Right atrium auricular region (tissue), 2 donors: ENCODE measurements around the gene TGFBR3. TPM values are rescaled to one million over a fixed set of nuclear protein-coding genes. Genes with fewer than 3 reads are reported as not detected.
"Not testable (repeated sequence)": the region's sequence is repeated elsewhere in the genome, so short reads cannot be mapped to it uniquely, and the experiment has no call there.

ENCODE experiments used
- DNase-seq: peaks from one replicate; pipeline ENCODE4 v3.0.0-alpha.2; 2019; ENCODE audit warnings: low spot score
- H3K27ac ChIP-seq, 2 donors: fragments of 200-600 bp; sonication (generic); 1 replicate in 1 of 2; 2 replicates in 1 of 2; pipeline ENCODE4 v1.5.1; 2016 to 2019
- H3K27me3 ChIP-seq, 2 donors: fragments of 200-600 bp; sonication (generic); one replicate each; pipeline versions ENCODE4 v1.5.1 to v1.6.0; 2017 to 2019
- H3K36me3 ChIP-seq: fragments of 200-600 bp; sonication (generic); one replicate; pipeline ENCODE4 v1.5.1; 2016
- H3K4me1 ChIP-seq, 2 donors: fragments of 200-600 bp; sonication (generic); one replicate each; pipeline versions ENCODE4 v1.5.1 to v1.6.0; 2017 to 2019
- H3K4me3 ChIP-seq, 2 donors: fragments of 200-600 bp; sonication (generic); 1 replicate in 1 of 2; 2 replicates in 1 of 2; pipeline ENCODE4 v1.5.1; 2017 to 2019; ENCODE audit warnings: mild to moderate bottlenecking in 1 of 2, moderate library complexity in 1 of 2
- H3K9me3 ChIP-seq, 2 donors: fragments of 200-600 bp; sonication (generic); one replicate each; pipeline ENCODE4 v1.5.1; 2019
- total RNA-seq, 2 donors: library from RNA; depleted of rRNA; stranded (reverse); fragments of >200 nt; gene quantifications; one replicate each; pipeline ENCODE4 v1.1.0, GENCODE V29; 2016
- TF ChIP-seq, protein P1 (sequence below), 2 donors: fragments of 200-600 bp; sonication (generic); IDR thresholded peaks; one replicate each; pipeline ENCODE4 v1.5.1; 2019; ENCODE audit warnings: antibody characterized with exemption in 2 of 2

The TGFBR3 gene
- total RNA-seq, 2 donors from 2014 or later = 40.5 to 64.8 TPM

DNA sequence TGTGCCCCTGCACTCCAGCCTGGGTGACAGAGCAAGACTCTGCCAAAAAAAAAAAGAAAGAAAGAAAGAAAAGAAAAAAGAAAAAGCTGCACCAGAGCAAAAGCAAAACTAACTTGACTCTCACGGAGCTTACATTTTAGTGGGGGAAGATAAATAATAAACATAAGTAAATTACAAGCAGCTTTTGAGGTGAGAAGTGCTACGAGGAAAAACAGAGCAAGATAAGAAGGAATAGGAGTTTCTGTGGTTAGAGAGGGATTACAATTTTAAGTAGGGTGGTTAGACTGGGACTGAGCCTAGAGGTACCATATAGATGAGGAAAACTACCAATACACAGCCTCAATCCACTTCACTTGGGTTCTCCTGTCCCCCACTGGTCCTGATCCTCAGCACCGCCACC is 43.9 kb downstream of the TGFBR3 start:
- Histone ChIP-seq H3K4me1 (peaks cover 0 to 33% of the 10 kb centered on the region in 2 donors), H3K27me3 (no peaks in the 10 kb centered on the region), H3K36me3 (peaks cover 3% of the 10 kb centered on the region), H3K27ac (no peak overlapping the region), H3K4me3 (no peak overlapping the region), H3K9me3 (peaks cover 0 to 9% of the 10 kb centered on the region in 2 donors)
- DNase-seq = no peak
- TF ChIP-seq, protein P1, sequence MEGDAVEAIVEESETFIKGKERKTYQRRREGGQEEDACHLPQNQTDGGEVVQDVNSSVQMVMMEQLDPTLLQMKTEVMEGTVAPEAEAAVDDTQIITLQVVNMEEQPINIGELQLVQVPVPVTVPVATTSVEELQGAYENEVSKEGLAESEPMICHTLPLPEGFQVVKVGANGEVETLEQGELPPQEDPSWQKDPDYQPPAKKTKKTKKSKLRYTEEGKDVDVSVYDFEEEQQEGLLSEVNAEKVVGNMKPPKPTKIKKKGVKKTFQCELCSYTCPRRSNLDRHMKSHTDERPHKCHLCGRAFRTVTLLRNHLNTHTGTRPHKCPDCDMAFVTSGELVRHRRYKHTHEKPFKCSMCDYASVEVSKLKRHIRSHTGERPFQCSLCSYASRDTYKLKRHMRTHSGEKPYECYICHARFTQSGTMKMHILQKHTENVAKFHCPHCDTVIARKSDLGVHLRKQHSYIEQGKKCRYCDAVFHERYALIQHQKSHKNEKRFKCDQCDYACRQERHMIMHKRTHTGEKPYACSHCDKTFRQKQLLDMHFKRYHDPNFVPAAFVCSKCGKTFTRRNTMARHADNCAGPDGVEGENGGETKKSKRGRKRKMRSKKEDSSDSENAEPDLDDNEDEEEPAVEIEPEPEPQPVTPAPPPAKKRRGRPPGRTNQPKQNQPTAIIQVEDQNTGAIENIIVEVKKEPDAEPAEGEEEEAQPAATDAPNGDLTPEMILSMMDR (IDR thresholded peaks at IDR 0.05) = no peak

DNA sequence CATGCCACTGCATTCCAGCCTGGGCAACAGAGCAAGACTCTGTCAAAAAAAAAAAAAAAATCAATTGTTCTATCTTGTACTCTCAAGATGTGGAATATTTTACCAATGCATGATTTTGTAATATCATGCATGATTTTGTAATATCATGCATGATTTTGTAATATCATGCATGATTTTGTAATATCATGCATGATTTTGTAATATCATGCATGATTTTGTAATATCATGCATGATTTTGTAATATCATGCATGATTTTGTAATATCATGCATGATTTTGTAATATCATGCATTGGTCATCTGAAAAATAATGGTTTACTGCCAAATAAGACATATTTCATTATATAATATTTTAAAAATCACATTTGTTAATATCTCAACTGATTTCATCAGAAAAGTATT is 45.7 kb downstream of the TGFBR3 start:
- H3K4me3 ChIP-seq, DNase-seq, H3K9me3 ChIP-seq, H3K27me3 ChIP-seq, H3K36me3 ChIP-seq: not testable (repeated sequence)
- Histone ChIP-seq H3K4me1 (peaks cover 0 to 22% of the 10 kb centered on the region in 2 donors), H3K27ac (peak overlapping the region in 1 of 2 donors; percentile 14)

DNA sequence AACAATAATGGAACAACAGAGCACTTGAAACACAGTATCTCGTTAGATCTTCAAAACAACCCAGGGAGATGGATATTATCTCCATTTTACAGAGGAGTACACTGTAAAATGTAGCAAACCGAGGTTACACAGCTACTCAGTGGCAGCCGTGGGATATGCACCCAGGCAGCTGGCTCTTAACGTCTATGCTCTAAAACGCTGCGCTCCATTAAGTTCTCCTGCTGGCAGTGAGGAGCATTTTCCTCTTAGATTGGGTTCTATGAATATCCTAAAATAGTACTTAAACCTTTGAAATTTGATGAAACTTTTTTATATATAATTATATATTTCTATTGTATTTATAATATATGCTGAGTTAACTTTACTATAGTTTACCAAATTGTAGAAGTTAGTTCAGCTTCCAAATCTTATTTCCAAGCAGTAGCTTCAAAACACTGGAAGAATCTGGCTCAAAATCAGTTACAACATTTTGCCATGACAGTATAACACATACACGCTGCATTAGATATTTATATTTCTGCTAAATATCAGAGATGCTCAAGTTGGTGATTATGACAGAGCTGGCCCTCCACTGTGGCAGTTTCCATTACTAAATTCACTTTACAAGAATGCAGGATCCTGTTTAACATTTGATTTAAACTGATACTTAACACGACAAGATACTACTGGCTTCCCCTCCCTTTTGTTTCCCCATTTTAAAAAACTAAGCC is 49.5 kb downstream of the TGFBR3 start:
- no peaks in the 10 kb centered on the region for H3K27me3 ChIP-seq
- no peaks in the 10 kb centered on the region for H3K9me3 ChIP-seq
- no peak overlapping the region for H3K4me3 ChIP-seq
- TF ChIP-seq, protein P1 (IDR thresholded peaks at IDR 0.05) = no peak
- peak overlapping the region; percentile 1 to 6 for H3K27ac ChIP-seq
- DNase-seq = no peak
- H3K36me3 ChIP-seq = no peaks in the 10 kb centered on the region
- H3K4me1 ChIP-seq = peaks cover 0 to 15% of the 10 kb centered on the region in 2 donors

DNA sequence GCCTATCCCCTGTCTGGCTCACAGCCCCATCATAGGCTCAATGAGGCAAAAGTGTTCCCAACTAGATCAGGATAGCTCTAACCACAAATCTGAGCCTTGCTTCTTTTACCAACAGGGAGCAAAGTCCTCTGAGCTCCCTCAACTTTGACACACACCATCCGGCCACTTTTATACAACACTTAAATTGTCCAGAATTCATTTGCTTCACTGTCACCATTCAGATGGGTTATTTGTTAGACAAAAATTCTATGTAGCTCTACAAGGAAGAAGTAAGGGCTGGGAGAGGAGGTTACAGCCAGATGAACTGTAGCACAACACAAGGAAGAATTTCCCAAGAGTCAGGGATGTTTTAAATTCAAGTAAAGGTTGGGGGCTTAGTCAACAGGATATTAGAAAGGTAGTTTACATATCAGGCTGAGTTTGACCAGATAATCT is 50.8 kb downstream of the TGFBR3 start:
- DNase-seq = no peak
- Histone ChIP-seq H3K36me3 (no peaks in the 10 kb centered on the region), H3K4me1 (peaks cover 0 to 24% of the 10 kb centered on the region in 2 donors), H3K27me3 (no peaks in the 10 kb centered on the region), H3K27ac (no peak overlapping the region), H3K9me3 (no peaks in the 10 kb centered on the region), H3K4me3 (no peak overlapping the region)
- TF ChIP-seq, protein P1 (IDR thresholded peaks at IDR 0.05) = no peak

DNA sequence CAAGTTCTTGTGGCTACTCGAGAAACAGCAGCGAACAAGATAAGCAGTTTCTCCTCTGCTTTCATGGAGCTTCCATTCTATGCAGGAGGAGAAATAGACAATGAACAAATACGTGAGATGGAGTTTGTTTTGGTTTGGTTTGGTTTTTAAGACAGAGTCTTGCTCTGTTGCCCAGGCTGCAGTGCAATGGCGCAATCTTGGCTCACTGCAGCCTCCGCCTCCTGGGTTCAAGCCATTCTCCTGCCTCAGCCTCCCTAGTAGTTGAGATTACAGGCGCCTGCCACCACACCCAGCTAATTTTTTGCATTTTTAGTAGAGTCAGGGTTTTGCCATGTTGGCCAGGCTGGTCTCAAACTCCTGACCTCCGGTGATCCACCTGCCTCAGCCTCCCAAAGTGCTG is 51.4 kb downstream of the TGFBR3 start:
- DNase-seq, H3K9me3 ChIP-seq, H3K36me3 ChIP-seq, H3K27me3 ChIP-seq, H3K27ac ChIP-seq, H3K4me3 ChIP-seq: not testable (repeated sequence)
- peaks cover 0 to 26% of the 10 kb centered on the region in 2 donors for H3K4me1 ChIP-seq

DNA sequence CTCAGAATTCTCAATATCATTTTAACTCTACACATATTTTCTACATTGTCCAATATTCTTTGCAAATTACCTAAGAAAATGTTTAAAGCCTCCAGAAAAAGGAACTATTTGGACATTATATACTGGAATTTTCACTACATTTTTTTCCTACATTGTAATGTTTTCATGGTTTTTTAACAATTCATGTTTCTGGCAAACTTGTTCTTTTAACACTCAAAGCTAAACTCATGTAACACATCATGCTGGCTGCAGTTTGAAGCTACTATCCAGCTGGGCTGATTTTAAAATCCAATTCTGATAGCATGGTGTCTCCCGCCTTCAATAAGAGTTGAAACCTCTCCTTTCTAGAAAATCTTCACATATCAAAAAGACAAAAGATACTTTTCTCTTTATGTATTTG is 52.0 kb downstream of the TGFBR3 start:
- H3K27ac ChIP-seq = no peak overlapping the region
- no peak for DNase-seq
- no peak overlapping the region for H3K4me3 ChIP-seq
- H3K36me3 ChIP-seq = no peaks in the 10 kb centered on the region
- H3K27me3 ChIP-seq = no peaks in the 10 kb centered on the region
- no peaks in the 10 kb centered on the region for H3K9me3 ChIP-seq
- TF ChIP-seq, protein P1 (IDR thresholded peaks at IDR 0.05) = no peak
- H3K4me1 ChIP-seq = peaks cover 0 to 28% of the 10 kb centered on the region in 2 donors
